Measurements from ENCODE around the gene ARMC2. TPM values are rescaled to one million over a fixed set of nuclear protein-coding genes. Genes with fewer than 3 reads are reported as not detected.

ARMC2 gene
- total and polyA plus RNA-seq, 2 experiments from 2014 or later: 2.7 to 4.4 TPM

DNA sequence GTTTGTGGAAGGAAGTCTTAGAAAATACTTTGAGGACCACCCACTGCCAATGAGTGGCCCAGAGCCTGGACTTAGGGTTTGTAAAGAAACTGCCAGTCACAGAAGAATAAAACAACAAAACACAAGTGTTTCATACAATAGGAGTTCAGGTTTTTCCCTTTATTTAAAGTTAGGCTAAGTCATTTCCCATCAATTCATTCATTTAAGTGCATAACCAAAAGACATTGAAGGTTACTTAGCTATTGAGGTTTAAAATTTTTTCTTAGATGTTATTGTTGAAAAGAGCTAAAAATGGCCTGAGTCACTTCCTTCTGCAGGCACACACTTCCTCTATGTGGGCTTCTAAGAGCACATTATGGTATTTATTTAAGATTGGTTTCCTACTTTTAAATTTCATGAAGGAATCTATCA is 54.2 kb downstream of the ARMC2 start:
- no peak overlapping the region for H2AFZ ChIP-seq
- H4K20me1 ChIP-seq (replicated peaks; ENCODE audit: insufficient read depth): no peaks in the 10 kb centered on the region
- Mint-ChIP-seq H3K27ac (no peak overlapping the region), H3K36me3 (ENCODE audit: low read depth) (no peaks in the 10 kb centered on the region), H3K4me1 (peaks cover 5% of the 10 kb centered on the region), H3K27me3 (ENCODE audit: insufficient read depth, low read depth, poor library complexity) (no peaks in the 10 kb centered on the region), H3K9me3 (no peaks in the 10 kb centered on the region), H3K4me3 (no peak overlapping the region)
- DNase-seq (ENCODE audit: low spot score) (no peak), ATAC-seq (no peak)
- H3K4me3 ChIP-seq: no peak overlapping the region
- no peak overlapping the region for H3K4me2 ChIP-seq
- no peak overlapping the region for H3K27ac ChIP-seq (ENCODE audit: low read depth)
- no peaks in the 10 kb centered on the region for H3K27me3 ChIP-seq (ENCODE audit: insufficient read depth)
- no peaks in the 10 kb centered on the region for H3F3A ChIP-seq (replicated peaks; ENCODE audit: low read depth)
- no peaks in the 10 kb centered on the region for H3K9me2 ChIP-seq (ENCODE audit: insufficient read depth)
- H3K79me2 ChIP-seq (replicated peaks; ENCODE audit: insufficient read depth): no peaks in the 10 kb centered on the region
- H3K36me3 ChIP-seq (ENCODE audit: insufficient read depth): no peaks in the 10 kb centered on the region
- H3K4me1 ChIP-seq (ENCODE audit: insufficient read depth): no peaks in the 10 kb centered on the region
- TF ChIP-seq, protein P1, sequence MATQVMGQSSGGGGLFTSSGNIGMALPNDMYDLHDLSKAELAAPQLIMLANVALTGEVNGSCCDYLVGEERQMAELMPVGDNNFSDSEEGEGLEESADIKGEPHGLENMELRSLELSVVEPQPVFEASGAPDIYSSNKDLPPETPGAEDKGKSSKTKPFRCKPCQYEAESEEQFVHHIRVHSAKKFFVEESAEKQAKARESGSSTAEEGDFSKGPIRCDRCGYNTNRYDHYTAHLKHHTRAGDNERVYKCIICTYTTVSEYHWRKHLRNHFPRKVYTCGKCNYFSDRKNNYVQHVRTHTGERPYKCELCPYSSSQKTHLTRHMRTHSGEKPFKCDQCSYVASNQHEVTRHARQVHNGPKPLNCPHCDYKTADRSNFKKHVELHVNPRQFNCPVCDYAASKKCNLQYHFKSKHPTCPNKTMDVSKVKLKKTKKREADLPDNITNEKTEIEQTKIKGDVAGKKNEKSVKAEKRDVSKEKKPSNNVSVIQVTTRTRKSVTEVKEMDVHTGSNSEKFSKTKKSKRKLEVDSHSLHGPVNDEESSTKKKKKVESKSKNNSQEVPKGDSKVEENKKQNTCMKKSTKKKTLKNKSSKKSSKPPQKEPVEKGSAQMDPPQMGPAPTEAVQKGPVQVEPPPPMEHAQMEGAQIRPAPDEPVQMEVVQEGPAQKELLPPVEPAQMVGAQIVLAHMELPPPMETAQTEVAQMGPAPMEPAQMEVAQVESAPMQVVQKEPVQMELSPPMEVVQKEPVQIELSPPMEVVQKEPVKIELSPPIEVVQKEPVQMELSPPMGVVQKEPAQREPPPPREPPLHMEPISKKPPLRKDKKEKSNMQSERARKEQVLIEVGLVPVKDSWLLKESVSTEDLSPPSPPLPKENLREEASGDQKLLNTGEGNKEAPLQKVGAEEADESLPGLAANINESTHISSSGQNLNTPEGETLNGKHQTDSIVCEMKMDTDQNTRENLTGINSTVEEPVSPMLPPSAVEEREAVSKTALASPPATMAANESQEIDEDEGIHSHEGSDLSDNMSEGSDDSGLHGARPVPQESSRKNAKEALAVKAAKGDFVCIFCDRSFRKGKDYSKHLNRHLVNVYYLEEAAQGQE (IDR thresholded peaks at IDR 0.05; ENCODE audit: unreplicated experiment): no peak
- TF ChIP-seq ZNF114 (CRISPR knock-in tag; IDR thresholded peaks at IDR 0.05) (no peak), POLR2AphosphoS5 (IDR thresholded peaks at IDR 0.05; ENCODE audit: low read depth) (no peak), EZH2 (IDR thresholded peaks at IDR 0.05; ENCODE audit: low read depth, unreplicated experiment) (no peak), NANOG (IDR thresholded peaks at IDR 0.05; ENCODE audit: borderline replicate concordance) (no peak), CREB1 (CRISPR knock-in tag; IDR thresholded peaks at IDR 0.05; ENCODE audit: low read depth) (no peak), STAT1 (IDR thresholded peaks at IDR 0.05; ENCODE audit: unreplicated experiment) (no peak), ZNF331 (CRISPR knock-in tag; IDR thresholded peaks at IDR 0.05; ENCODE audit: low read depth) (no peak), CTCF (conservative IDR thresholded peaks at IDR 0.05; ENCODE audit: low read depth in 2 of 2) (no peak), JUNB (IDR thresholded peaks at IDR 0.05; ENCODE audit: unreplicated experiment) (no peak), EZH2phosphoT487 (IDR thresholded peaks at IDR 0.05; ENCODE audit: unreplicated experiment) (no peak)
- TF ChIP-seq, protein P2, sequence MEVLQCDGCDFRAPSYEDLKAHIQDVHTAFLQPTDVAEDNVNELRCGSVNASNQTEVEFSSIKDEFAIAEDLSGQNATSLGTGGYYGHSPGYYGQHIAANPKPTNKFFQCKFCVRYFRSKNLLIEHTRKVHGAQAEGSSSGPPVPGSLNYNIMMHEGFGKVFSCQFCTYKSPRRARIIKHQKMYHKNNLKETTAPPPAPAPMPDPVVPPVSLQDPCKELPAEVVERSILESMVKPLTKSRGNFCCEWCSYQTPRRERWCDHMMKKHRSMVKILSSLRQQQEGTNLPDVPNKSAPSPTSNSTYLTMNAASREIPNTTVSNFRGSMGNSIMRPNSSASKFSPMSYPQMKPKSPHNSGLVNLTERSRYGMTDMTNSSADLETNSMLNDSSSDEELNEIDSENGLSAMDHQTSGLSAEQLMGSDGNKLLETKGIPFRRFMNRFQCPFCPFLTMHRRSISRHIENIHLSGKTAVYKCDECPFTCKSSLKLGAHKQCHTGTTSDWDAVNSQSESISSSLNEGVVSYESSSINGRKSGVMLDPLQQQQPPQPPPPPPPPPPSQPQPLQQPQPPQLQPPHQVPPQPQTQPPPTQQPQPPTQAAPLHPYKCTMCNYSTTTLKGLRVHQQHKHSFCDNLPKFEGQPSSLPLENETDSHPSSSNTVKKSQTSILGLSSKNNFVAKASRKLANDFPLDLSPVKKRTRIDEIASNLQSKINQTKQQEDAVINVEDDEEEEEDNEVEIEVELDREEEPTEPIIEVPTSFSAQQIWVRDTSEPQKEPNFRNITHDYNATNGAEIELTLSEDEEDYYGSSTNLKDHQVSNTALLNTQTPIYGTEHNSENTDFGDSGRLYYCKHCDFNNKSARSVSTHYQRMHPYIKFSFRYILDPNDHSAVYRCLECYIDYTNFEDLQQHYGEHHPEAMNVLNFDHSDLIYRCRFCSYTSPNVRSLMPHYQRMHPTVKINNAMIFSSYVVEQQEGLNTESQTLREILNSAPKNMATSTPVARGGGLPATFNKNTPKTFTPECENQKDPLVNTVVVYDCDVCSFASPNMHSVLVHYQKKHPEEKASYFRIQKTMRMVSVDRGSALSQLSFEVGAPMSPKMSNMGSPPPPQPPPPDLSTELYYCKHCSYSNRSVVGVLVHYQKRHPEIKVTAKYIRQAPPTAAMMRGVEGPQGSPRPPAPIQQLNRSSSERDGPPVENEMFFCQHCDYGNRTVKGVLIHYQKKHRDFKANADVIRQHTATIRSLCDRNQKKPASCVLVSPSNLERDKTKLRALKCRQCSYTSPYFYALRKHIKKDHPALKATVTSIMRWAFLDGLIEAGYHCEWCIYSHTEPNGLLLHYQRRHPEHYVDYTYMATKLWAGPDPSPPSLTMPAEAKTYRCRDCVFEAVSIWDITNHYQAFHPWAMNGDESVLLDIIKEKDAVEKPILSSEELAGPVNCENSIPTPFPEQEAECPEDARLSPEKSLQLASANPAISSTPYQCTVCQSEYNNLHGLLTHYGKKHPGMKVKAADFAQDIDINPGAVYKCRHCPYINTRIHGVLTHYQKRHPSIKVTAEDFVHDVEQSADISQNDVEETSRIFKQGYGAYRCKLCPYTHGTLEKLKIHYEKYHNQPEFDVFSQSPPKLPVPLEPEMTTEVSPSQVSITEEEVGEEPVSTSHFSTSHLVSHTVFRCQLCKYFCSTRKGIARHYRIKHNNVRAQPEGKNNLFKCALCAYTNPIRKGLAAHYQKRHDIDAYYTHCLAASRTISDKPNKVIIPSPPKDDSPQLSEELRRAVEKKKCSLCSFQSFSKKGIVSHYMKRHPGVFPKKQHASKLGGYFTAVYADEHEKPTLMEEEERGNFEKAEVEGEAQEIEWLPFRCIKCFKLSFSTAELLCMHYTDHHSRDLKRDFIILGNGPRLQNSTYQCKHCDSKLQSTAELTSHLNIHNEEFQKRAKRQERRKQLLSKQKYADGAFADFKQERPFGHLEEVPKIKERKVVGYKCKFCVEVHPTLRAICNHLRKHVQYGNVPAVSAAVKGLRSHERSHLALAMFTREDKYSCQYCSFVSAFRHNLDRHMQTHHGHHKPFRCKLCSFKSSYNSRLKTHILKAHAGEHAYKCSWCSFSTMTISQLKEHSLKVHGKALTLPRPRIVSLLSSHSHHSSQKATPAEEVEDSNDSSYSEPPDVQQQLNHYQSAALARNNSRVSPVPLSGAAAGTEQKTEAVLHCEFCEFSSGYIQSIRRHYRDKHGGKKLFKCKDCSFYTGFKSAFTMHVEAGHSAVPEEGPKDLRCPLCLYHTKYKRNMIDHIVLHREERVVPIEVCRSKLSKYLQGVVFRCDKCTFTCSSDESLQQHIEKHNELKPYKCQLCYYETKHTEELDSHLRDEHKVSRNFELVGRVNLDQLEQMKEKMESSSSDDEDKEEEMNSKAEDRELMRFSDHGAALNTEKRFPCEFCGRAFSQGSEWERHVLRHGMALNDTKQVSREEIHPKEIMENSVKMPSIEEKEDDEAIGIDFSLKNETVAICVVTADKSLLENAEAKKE (CRISPR knock-in tag; IDR thresholded peaks at IDR 0.05): no peak
- TF ChIP-seq, protein P3, sequence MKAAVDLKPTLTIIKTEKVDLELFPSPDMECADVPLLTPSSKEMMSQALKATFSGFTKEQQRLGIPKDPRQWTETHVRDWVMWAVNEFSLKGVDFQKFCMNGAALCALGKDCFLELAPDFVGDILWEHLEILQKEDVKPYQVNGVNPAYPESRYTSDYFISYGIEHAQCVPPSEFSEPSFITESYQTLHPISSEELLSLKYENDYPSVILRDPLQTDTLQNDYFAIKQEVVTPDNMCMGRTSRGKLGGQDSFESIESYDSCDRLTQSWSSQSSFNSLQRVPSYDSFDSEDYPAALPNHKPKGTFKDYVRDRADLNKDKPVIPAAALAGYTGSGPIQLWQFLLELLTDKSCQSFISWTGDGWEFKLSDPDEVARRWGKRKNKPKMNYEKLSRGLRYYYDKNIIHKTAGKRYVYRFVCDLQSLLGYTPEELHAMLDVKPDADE (IDR thresholded peaks at IDR 0.05): no peak

Measured in GM23338 (cell line).